ENCODE results near the gene ITIH5.

Gene ITIH5

DNA sequence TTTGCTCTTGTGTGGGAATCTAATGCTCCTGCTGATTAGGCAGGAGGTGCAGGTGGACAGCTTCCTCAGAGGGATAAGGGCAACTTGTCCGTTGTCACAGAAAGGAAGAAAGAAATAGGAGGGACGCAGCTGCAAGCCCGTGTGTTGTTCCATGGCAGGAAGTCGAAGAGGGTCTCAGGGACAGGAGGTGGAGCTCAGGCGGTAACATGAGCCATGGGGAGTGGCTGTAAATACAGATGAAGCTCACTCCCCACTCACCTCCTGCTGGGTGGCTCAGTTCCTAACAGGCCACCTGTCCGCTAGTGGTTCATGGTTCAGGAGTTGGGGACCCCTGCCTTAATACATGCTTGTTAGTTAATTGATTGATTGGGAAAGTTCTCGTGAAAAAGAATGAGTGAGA is 154.3 kb downstream of the ITIH5 start:
- no peak for DNase-seq

DNA sequence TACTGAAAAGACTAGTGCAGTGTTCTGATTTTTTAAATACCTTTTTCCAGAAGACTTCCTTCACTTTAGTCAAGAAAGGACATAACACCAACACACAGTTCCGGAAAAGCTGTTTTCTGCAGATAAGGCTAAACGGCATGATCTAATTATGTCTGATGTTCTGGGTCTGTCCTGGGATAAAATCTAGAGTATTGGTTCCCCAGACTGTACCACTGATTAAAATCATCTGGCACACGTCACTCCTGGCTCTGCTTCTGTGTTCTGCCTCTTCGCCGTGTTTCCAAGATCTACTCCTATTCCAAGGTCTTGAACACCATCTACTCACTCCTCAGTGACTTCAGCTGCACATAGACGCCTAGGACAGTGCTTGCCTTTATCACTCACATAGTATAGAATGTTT is 155.2 kb downstream of the ITIH5 start:
- DNase-seq, result no peak

Measured in NCI-H1436 (cell line).